ENCODE data around the gene CARD10. TPM values are rescaled to one million over a fixed set of nuclear protein-coding genes. Genes with fewer than 3 reads are reported as not detected.

Gene CARD10
- total RNA-seq, 2 donors from 2014 or later: 0.12 to 0.31 TPM

DNA sequence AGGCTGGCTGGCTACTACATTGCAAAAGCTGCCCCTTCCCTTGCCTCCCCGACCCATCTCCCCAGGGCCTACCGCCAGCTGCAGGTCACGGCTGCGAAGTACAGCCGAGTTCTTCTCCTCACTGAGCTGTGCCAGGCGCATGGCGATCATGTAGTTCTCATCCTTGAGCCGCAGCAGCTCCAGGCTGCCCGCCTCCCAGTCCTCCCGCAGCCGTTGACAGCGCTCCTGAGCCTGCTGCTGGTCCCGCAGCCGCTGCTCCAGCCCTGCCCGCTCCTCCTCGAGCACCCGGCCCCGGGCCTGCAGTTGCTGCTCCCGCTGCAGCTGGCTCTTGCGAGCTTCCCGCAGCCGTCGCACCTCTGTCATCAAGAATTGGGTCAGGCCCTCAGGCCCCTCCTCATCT is 3.3 kb downstream of the CARD10 start:
- H3K9me3 ChIP-seq (ENCODE audit: control insufficient read depth, low read length, poor library complexity, severe bottlenecking): no peaks in the 10 kb centered on the region
- Mint-ChIP-seq H3K4me1 (peaks cover 5% of the 10 kb centered on the region), H3K36me3 (ENCODE audit: low read depth) (peaks cover 5% of the 10 kb centered on the region), H3K27me3 (peaks cover 17% of the 10 kb centered on the region), H3K27ac (no peak overlapping the region), H3K4me3 (no peak overlapping the region)
- ATAC-seq (no peak), DNase-seq (no peak)

DNA sequence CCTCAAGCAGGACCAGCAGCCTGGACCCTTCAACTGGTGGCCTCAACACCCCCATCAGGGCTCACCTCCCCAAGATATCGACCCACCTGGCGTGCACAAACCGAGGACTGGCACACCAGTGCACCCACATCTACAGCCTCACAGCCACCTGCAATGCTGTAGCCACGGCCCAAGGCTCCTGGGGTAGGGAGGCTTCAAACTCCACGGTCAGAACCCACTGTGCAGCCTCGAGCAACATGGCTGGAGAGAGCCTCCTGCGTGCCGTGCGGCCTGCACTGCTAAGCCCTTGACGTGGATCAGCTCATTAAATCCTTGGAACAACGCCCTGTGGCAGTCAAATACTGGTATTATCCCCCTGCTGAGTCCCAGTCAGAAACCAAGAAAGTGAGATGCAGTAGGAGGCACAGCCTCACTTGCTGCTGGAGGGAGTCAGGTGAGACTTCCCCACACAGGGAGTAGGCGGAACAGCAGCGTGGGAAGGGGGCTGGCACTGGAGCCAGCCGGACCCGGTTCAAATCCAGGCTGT is 4.6 kb downstream of the CARD10 start:
- Mint-ChIP-seq H3K4me3 (no peak overlapping the region), H3K4me1 (peaks cover 5% of the 10 kb centered on the region), H3K27me3 (peaks cover 13% of the 10 kb centered on the region), H3K36me3 (ENCODE audit: low read depth) (peaks cover 5% of the 10 kb centered on the region), H3K27ac (no peak overlapping the region)
- DNase-seq: no peak
- no peaks in the 10 kb centered on the region for H3K9me3 ChIP-seq (ENCODE audit: control insufficient read depth, low read length, poor library complexity, severe bottlenecking)
- ATAC-seq: no peak

DNA sequence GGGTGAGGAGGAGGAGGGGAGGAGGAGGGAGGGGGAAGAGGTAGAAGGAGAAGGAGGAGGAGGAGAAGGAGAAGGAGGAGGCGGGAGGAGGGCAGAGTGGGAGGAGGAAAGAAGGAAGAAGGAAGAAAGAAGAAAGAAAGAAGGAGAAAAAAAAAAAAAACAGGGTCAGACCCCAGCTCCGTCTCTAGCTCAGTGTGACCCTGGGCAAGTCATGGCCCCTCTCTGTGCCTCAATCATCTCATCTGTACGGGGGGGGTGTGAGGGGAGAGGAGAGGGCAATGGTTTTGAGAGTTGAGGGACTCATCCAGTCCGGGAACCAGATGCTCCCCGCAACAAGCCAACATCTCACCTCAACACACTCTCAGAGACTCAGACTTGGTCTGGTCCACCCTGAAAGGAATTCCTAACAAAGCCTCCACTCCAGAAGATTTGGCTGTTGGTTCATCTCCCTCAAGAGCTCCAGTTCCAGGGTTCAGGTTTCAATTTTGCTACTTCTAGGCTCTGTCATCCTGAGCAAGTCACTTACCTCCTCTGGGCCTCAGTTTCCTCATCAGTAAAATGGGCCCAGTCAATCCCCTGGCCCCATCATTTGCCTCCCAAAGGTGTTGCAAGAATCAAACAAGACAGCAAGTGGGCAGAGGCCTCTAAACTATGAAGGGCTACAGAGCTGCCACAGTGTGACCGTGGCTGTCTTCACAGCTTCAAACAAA is 7.7 kb downstream of the CARD10 start:
- Mint-ChIP-seq H3K4me1 (no peaks in the 10 kb centered on the region), H3K27ac (no peak overlapping the region), H3K4me3 (no peak overlapping the region), H3K27me3 (peaks cover 5% of the 10 kb centered on the region), H3K36me3 (ENCODE audit: low read depth) (peaks cover 2% of the 10 kb centered on the region)
- DNase-seq (no peak), ATAC-seq (no peak)
- no peaks in the 10 kb centered on the region for H3K9me3 ChIP-seq (ENCODE audit: control insufficient read depth, low read length, poor library complexity, severe bottlenecking)

DNA sequence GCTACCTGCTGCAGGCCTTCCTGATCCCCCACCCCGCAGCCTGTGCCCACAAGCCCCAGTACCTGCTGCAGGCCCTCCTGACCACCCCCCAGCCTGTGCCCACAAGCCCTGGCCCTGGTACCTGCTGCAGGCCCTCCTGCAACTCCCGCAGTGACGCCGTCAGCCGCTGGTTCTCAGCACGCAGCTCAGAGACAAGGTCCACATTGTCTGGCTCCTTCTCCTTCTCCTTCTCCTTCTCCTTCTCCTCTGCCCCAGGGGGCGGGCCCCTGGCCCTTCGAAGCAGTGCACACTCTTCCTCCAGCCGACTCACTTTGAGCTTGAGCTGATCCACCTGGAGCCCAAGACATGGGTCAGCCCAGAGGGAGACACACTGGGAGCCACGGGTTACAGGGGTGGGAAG is 9.1 kb downstream of the CARD10 start:
- no peak for ATAC-seq
- no peaks in the 10 kb centered on the region for H3K9me3 ChIP-seq (ENCODE audit: control insufficient read depth, low read length, poor library complexity, severe bottlenecking)
- Mint-ChIP-seq H3K27me3 (no peaks in the 10 kb centered on the region), H3K4me3 (no peak overlapping the region), H3K4me1 (peaks cover 2% of the 10 kb centered on the region), H3K27ac (no peak overlapping the region), H3K36me3 (ENCODE audit: low read depth) (no peaks in the 10 kb centered on the region)
- DNase-seq: no peak

DNA sequence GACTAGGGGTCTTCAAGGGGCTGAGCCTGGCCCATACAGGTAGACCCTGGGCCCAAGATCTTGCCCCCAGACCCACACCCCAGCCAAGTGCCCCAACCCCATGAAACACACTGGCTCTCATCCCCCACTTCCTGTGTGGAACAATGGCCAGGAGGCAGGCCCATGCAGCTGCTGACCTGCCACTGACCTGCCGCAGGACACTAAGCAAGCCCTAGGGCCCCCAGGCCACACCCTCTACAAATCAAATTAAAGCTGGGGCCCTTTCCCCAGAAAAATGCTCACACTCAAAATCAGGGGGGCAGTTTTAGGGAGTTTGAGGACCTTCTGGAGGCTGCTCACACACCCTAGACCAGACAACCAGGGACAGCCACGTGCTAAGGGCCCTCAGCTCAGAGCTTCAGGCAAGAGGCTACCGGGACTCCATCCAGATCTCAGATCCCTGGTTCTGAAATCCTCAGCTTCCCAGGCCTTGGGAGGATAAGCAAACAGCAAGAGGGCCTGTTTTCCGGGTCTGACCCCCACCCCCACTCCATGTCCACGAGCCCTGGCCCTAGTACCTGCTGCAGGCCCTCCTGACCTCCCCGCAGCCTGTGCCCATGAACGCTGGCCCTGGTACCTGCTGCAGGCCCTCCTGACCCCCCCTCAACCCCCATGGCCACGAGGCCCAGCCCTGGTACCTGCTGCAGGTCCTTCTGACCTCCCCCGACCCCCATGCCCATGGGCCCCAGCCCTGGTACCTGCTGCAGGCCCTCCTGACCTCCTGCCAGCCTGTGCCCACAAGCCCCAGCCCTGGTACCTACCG is 10.0 kb downstream of the CARD10 start:
- Mint-ChIP-seq H3K27me3 (no peaks in the 10 kb centered on the region), H3K36me3 (ENCODE audit: low read depth) (no peaks in the 10 kb centered on the region), H3K27ac (no peak overlapping the region), H3K4me3 (no peak overlapping the region), H3K4me1 (peaks cover 2% of the 10 kb centered on the region)
- no peaks in the 10 kb centered on the region for H3K9me3 ChIP-seq (ENCODE audit: control insufficient read depth, low read length, poor library complexity, severe bottlenecking)
- ATAC-seq: no peak
- no peak for DNase-seq

DNA sequence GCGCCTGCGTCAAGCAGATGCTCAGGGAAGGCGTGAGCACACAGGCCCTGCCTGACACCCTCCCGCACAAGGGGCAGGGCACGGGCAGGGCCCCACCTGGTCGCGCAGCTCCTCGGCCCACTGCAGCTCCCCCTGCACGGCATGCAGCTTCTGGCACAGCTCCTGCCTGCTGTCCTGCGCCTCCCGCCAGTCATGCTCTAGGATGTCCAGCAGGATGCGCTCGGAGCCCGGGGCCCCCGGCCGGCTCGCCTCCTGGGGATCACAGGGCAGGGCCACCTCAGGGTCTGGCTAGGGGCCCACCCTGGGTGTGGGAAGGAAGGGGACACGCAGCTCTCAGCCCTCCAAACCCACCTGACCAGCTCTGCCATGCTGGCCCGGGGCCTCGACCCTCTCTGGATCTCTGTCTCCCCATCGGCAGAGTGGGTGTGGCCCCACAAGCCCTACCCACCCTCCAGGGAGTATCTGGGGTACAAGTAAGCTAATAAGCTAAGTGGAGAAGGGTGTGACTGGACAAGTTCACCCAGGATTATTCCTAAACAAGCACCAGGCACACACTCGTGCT is 10.7 kb downstream of the CARD10 start:
- H3K4me3 Mint-ChIP-seq: no peak overlapping the region
- no peaks in the 10 kb centered on the region for H3K36me3 Mint-ChIP-seq (ENCODE audit: low read depth)
- ATAC-seq (no peak), DNase-seq (no peak)
- H3K9me3 ChIP-seq (ENCODE audit: control insufficient read depth, low read length, poor library complexity, severe bottlenecking): no peaks in the 10 kb centered on the region
- H3K27me3 Mint-ChIP-seq: no peaks in the 10 kb centered on the region
- no peak overlapping the region for H3K27ac Mint-ChIP-seq
- H3K4me1 Mint-ChIP-seq: peaks cover 2% of the 10 kb centered on the region

DNA sequence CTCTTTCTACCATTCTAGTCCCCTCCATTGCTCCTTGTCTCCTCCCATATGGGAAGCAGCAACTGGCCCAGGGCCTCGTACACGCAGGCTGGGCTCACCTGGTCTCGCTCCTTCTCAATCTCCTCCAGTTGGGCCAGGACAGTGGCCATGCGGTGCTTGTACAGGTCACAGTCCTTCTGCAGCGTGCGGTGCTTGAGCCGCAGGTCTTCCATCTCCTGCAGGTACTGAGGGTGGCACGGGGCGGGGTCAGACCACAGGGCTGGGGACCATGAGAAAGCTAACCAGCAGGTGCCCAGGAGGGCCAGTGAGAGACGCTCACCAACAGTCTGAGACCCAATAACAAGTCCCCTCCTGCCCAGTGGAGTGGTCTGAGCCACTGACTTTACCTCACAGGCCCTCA is 11.5 kb downstream of the CARD10 start:
- DNase-seq (no peak), ATAC-seq (no peak)
- Mint-ChIP-seq H3K27ac (no peak overlapping the region), H3K27me3 (no peaks in the 10 kb centered on the region), H3K36me3 (ENCODE audit: low read depth) (no peaks in the 10 kb centered on the region), H3K4me3 (no peak overlapping the region), H3K4me1 (peaks cover 2% of the 10 kb centered on the region)
- H3K9me3 ChIP-seq (ENCODE audit: control insufficient read depth, low read length, poor library complexity, severe bottlenecking): no peaks in the 10 kb centered on the region

DNA sequence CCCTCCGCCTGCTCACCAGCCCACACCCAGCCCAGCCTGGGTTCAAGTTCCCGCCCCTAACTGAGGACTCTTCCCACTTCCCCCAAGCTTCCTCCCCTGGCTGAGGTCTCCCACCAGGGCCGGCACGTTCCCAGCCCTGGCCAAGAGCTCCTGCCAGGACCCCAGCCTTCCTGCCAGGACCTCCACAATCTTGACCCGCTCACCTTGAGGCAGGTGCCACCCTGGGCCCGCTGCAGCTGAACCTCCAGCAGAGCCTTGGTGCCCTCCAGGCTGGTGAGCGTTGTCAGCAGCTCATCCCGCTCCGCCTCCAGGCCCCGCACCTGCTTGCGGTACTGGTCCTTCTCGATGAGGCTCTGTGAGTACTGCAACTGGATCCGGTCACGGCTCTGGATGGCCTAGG is 13.2 kb downstream of the CARD10 start:
- ATAC-seq: no peak
- no peaks in the 10 kb centered on the region for H3K9me3 ChIP-seq (ENCODE audit: control insufficient read depth, low read length, poor library complexity, severe bottlenecking)
- DNase-seq: no peak
- peaks cover 12% of the 10 kb centered on the region for H3K4me1 Mint-ChIP-seq
- no peaks in the 10 kb centered on the region for H3K36me3 Mint-ChIP-seq (ENCODE audit: low read depth)
- no peak overlapping the region for H3K27ac Mint-ChIP-seq
- no peaks in the 10 kb centered on the region for H3K27me3 Mint-ChIP-seq
- H3K4me3 Mint-ChIP-seq: no peak overlapping the region

DNA sequence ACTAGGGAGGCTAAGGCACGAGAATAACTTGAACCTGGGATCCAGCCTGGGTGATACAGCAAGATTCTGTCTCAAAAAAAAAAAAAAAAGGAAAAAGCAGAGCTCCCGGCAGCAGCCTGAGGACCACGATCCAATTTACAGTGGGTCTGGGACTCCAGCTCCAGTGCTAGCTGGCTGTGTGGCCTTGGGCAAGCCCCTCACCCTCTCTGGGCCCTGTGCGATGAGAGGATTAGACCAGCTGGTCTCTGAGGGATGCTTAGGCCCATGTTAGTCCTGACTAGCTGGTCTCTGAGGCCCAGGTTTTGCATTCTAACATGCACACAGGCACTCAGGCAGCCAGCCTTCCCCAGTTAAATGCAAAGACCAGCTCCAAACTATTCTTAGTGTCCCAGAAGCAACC is 13.7 kb downstream of the CARD10 start:
- H3K9me3 ChIP-seq (ENCODE audit: control insufficient read depth, low read length, poor library complexity, severe bottlenecking): no peaks in the 10 kb centered on the region
- Mint-ChIP-seq H3K4me3 (no peak overlapping the region), H3K27me3 (no peaks in the 10 kb centered on the region), H3K4me1 (peaks cover 13% of the 10 kb centered on the region), H3K36me3 (ENCODE audit: low read depth) (no peaks in the 10 kb centered on the region), H3K27ac (no peak overlapping the region)
- DNase-seq: no peak
- no peak for ATAC-seq

DNA sequence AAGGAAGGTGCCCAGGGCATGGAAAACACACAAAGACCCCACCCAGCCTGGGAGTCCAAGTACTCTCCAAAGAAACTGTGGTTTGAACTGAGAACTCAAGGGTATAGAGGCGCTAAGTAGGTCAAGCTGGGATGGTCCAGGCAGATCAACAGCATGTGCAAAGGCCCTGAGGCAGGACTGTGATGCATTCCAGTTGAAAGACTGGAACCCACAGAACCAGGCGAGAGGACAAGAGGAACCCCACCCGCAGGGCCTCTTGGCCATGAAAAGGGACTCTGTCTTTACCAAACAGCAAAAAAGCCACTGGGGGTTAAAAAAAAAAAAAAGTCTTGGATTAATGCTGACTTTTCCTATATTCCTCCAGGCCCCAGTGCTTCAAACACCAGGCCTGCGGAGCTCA is 14.3 kb downstream of the CARD10 start:
- no peaks in the 10 kb centered on the region for H3K9me3 ChIP-seq (ENCODE audit: control insufficient read depth, low read length, poor library complexity, severe bottlenecking)
- H3K4me1 Mint-ChIP-seq: peaks cover 13% of the 10 kb centered on the region

DNA sequence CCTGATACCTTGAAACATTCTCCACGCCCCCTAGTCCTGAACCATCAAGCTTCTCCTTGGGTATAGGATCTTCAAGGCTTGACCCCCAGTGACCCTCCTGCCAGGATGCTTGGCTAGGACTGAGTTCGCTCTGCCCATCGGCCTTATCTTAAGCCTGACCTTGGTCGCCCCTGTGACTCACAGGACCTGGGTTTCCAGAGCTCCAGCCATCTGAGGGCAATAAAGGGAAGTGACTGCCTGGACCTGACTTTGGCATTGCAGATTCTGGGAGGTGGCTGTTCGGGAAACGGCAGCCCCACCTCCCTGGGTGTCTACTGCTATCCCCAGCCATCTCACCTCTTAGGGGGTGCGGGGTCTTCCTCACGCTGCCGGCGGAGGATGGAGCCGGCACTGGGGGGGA is 15.4 kb downstream of the CARD10 start:
- no peak overlapping the region for H3K27ac Mint-ChIP-seq
- H3K4me3 Mint-ChIP-seq: no peak overlapping the region
- DNase-seq (no peak), ATAC-seq (no peak)
- peaks cover 13% of the 10 kb centered on the region for H3K4me1 Mint-ChIP-seq
- no peaks in the 10 kb centered on the region for H3K9me3 ChIP-seq (ENCODE audit: control insufficient read depth, low read length, poor library complexity, severe bottlenecking)
- H3K27me3 Mint-ChIP-seq: no peaks in the 10 kb centered on the region
- no peaks in the 10 kb centered on the region for H3K36me3 Mint-ChIP-seq (ENCODE audit: low read depth)

More for the DNA sequence above, 14.3 kb downstream of the CARD10 start:
- Mint-ChIP-seq H3K27me3 (no peaks in the 10 kb centered on the region), H3K4me3 (no peak overlapping the region), H3K27ac (no peak overlapping the region), H3K36me3 (ENCODE audit: low read depth) (no peaks in the 10 kb centered on the region)
- ATAC-seq (no peak), DNase-seq (no peak)

DNA sequence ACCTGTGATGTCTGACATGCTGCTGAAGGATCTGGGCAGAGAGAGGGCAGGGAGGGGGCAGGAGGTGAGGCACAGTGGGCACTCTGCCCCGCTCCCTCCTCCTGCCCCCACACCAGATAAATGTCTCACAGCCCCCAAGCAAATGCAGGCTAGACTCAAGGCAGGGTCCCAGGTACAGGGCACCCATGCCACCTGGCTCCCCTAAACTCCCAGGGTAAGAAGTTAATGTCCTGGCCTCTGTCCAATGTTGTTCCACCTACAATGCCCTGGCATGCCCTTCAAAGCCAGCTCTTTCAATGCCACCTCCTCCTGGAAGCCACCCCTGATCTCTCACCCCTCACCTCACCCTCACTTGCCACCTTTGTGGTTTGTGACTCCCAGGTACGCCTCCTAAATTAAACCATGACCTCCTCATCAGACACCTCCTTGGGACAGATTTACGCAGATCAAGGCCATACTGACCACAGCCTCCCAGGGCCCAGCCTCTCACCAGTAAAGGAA is 16.0 kb downstream of the CARD10 start:
- no peak overlapping the region for H3K4me3 Mint-ChIP-seq
- H3K36me3 Mint-ChIP-seq (ENCODE audit: low read depth): no peaks in the 10 kb centered on the region
- no peaks in the 10 kb centered on the region for H3K27me3 Mint-ChIP-seq
- H3K9me3 ChIP-seq (ENCODE audit: control insufficient read depth, low read length, poor library complexity, severe bottlenecking): no peaks in the 10 kb centered on the region
- peaks cover 13% of the 10 kb centered on the region for H3K4me1 Mint-ChIP-seq
- ATAC-seq (no peak), DNase-seq (no peak)
- H3K27ac Mint-ChIP-seq: no peak overlapping the region

DNA sequence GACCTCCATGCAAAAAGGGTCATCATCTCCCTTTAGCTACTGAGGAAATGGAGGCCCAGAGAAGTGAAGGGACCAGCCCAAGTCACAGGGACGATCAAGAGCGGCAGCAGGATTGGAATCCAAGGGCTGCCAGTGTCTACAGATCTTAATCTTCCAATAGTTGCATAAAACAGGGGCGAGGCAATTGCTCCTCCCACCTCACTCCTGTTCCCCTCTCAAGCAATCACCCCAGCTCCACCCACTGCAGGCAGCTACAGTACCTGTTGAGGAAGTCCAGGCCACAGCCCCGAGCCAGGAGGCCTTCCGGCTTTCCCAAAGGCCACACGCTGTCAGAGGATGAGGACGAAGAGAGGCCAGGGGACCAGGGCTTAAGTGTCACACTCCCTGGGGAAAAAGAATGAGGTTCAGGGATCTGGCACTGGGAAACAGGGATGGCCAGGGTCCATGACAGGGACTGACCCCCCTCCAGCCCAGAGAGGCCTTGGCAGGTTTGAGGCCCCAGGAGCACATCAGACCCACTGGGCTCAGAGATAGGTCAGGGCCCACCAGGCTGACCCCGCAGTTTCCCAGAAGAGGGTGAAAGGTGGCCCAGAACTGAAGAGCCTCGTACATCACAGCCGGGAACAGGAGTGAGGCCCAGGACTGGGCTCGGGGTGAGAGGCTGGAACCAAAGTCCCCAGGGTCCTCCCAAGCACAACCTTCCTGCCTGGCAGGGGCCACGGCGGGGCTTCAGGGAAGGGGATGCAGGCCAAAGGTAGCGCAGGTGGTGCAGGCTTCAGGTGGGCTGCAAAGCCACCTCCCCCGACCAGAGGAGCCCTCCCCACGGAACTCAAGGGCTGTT is 16.7 kb downstream of the CARD10 start:
- peaks cover 18% of the 10 kb centered on the region for H3K4me1 Mint-ChIP-seq
- no peak overlapping the region for H3K27ac Mint-ChIP-seq
- peaks cover under 1% of the 10 kb centered on the region for H3K27me3 Mint-ChIP-seq
- DNase-seq: no peak
- H3K36me3 Mint-ChIP-seq (ENCODE audit: low read depth): no peaks in the 10 kb centered on the region
- no peak overlapping the region for H3K4me3 Mint-ChIP-seq
- no peaks in the 10 kb centered on the region for H3K9me3 ChIP-seq (ENCODE audit: control insufficient read depth, low read length, poor library complexity, severe bottlenecking)
- no peak for ATAC-seq

All from T-helper 17 cell (primary cell).